ENCODE measurements around the gene RBFOX1.
A peak's percentile ranks its signal among the peaks of the same experiment; 100 is the strongest.

The RBFOX1 gene

GRCh38 chr16:7615565-7615964, 282.9 kb downstream of the RBFOX1 start:
- DNase-seq (ENCODE audit: low read depth): no peak
- H3K4me3 ChIP-seq (ENCODE audit: low read depth, low read length): no peak overlapping the region
- peak; percentile 40; the same call in 1 of the 2 replicates for TF ChIP-seq CTCF (IDR thresholded peaks at IDR 0.05; ENCODE audit: control insufficient read depth, extremely low read depth, insufficient read depth)

- DNase-seq (ENCODE audit: low read depth): no peak
- no peak for TF ChIP-seq CTCF (IDR thresholded peaks at IDR 0.05; ENCODE audit: control insufficient read depth, extremely low read depth, insufficient read depth)
- H3K4me3 ChIP-seq (ENCODE audit: low read depth, low read length): no peak overlapping the region
These were observed 292.5 kb downstream of the RBFOX1 start for GRCh38 chr16:7624871-7625766.

GRCh38 chr16:7628981-7629380, 296.3 kb downstream of the RBFOX1 start:
- TF ChIP-seq CTCF (IDR thresholded peaks at IDR 0.05; ENCODE audit: control insufficient read depth, extremely low read depth, insufficient read depth): no peak
- no peak for DNase-seq (ENCODE audit: low read depth)
- no peak overlapping the region for H3K4me3 ChIP-seq (ENCODE audit: low read depth, low read length)

GRCh38 chr16:7629571-7629970, 296.9 kb downstream of the RBFOX1 start:
- TF ChIP-seq CTCF (IDR thresholded peaks at IDR 0.05; ENCODE audit: control insufficient read depth, extremely low read depth, insufficient read depth): no peak
- H3K4me3 ChIP-seq (ENCODE audit: low read depth, low read length): no peak overlapping the region
- DNase-seq (ENCODE audit: low read depth): no peak

GRCh38 chr16:7637446-7637845, 304.8 kb downstream of the RBFOX1 start:
- no peak for DNase-seq (ENCODE audit: low read depth)

GRCh38 chr16:7638306-7638705, 305.7 kb downstream of the RBFOX1 start:
- DNase-seq (ENCODE audit: low read depth): no peak
- H3K4me3 ChIP-seq (ENCODE audit: low read depth, low read length): no peak overlapping the region
- no peak for TF ChIP-seq CTCF (IDR thresholded peaks at IDR 0.05; ENCODE audit: control insufficient read depth, extremely low read depth, insufficient read depth)

More at GRCh38 chr16:7637446-7637845, 304.8 kb downstream of the RBFOX1 start:
- no peak overlapping the region for H3K4me3 ChIP-seq (ENCODE audit: low read depth, low read length)
- no peak for TF ChIP-seq CTCF (IDR thresholded peaks at IDR 0.05; ENCODE audit: control insufficient read depth, extremely low read depth, insufficient read depth)

All from LNCaP clone FGC (cell line).